A549 (cell line): Measurements from ENCODE around the gene ECI1. TPM values are rescaled to one million over a fixed set of nuclear protein-coding genes. Genes with fewer than 3 reads are reported as not detected.

ENCODE experiments used
- ATAC-seq, 2 experiments: fragments of 200-7000 bp in 1 of 2; fragments of >200 bp in 1 of 2; cut with Nextera tagmentation in 1 of 2; cut with Tn5 transposase in 1 of 2; 3 replicates each; pipeline versions ENCODE4 v1.8.0 to v1.9.1; 2018 to 2020; ENCODE audit warnings: mild to moderate bottlenecking in 1 of 2, moderate library complexity in 1 of 2
- CTCF ChIA-PET: fragments of 300-600 bp; sonication (Branson Sonifier 250); formaldehyde crosslinking; extraction: SDS; loops from one replicate; lab custom pipeline; 2021; ENCODE audit warnings: antibody characterized with exemption, inconsistent platforms; lab: Yijun Ruan, JAX
- POLR2A ChIA-PET: fragments of 350-600 bp; formaldehyde crosslinking; extraction: SDS; loops from one replicate; lab custom pipeline; 2021; ENCODE audit warnings: antibody characterized with exemption, inconsistent platforms; lab: Yijun Ruan, JAX
- DNase-seq, 2 experiments: peaks; one replicate each; pipeline versions ENCODE4 v3.0.0 to v3.0.0-alpha.2; 2011 to 2016; ENCODE audit warnings: low read depth in 1 of 2, low spot score in 1 of 2
- FAIRE-seq: peaks from 2 replicates; lab custom pipeline; 2011; peaks lifted over from hg19 to GRCh38; lab: Jason Lieb, UNC
- H3K27ac ChIP-seq, 2 experiments: fragments of >200 bp; sonication (Bioruptor Twin); formaldehyde crosslinking; 3 replicates each; pipeline ENCODE4 v1.5.1; 2016 to 2017
- H3K4me1 ChIP-seq: fragments of >200 bp; sonication (Bioruptor Twin); formaldehyde crosslinking; 3 replicates; pipeline ENCODE4 v1.6.1; 2016
- H3K4me2 ChIP-seq: fragments of >200 bp; sonication (Bioruptor Twin); formaldehyde crosslinking; 3 replicates; pipeline ENCODE4 v1.6.1; 2016
- H3K4me3 ChIP-seq: fragments of >200 bp; sonication (Bioruptor Twin); formaldehyde crosslinking; 3 replicates; pipeline ENCODE4 v1.5.1; 2016
- H3K9me3 ChIP-seq: fragments of >200 bp; sonication (Bioruptor Twin); formaldehyde crosslinking; 3 replicates; pipeline ENCODE4 v1.6.1; 2016
- BHLHE40 ChIP-seq: IDR thresholded peaks from 2 replicates; pipeline ENCODE4 v1.6.1; 2012; ENCODE audit warnings: low read depth, low read length, inconsistent platforms
- CBX2 ChIP-seq: fragments of 200-600 bp; sonication (generic); IDR thresholded peaks from 2 replicates; pipeline ENCODE4 v1.6.1; 2016; ENCODE audit warnings: low read depth, mild to moderate bottlenecking, borderline replicate concordance
- CEBPB ChIP-seq, 2 experiments: fragments of >200 bp in 1 of 2; sonication (Bioruptor Twin) in 1 of 2; formaldehyde crosslinking in 1 of 2; IDR thresholded peaks; 2 replicates each; pipeline ENCODE4 v1.6.1; 2012 to 2016
- CHD4 ChIP-seq: fragments of 200-600 bp; sonication (generic); IDR thresholded peaks from 2 replicates; pipeline ENCODE4 v1.6.1; 2016; ENCODE audit warnings: antibody characterized with exemption, mild to moderate bottlenecking, borderline replicate concordance
- CTCF ChIP-seq: fragments of >200 bp; sonication (Bioruptor Twin); formaldehyde crosslinking; IDR thresholded peaks from 3 replicates; pipeline ENCODE4 v1.5.1; 2016
- E2F6 ChIP-seq: IDR thresholded peaks from 2 replicates; pipeline ENCODE4 v1.6.1; 2012; ENCODE audit warnings: low read depth, borderline replicate concordance
- EHF ChIP-seq: fragments of 250-450 bp; sonication (Bioruptor Pico); IDR thresholded peaks from 2 replicates; pipeline ENCODE4 v1.5.0; 2020; ENCODE audit warnings: mild to moderate bottlenecking
- ELK1 ChIP-seq: fragments of 150-350 bp; IDR thresholded peaks from 2 replicates; pipeline ENCODE4 v1.6.1; 2014; ENCODE audit warnings: low read depth, mild to moderate bottlenecking, low read length
- FOSB ChIP-seq: fragments of 250-450 bp; sonication (Bioruptor Pico); IDR thresholded peaks from 2 replicates; pipeline ENCODE4 v1.5.0; 2020; ENCODE audit warnings: mild to moderate bottlenecking, moderate library complexity
- GATA3 ChIP-seq: IDR thresholded peaks from 2 replicates; pipeline ENCODE4 v1.6.1; 2012; ENCODE audit warnings: borderline replicate concordance
- HEYL ChIP-seq: fragments of 250-450 bp; sonication (Bioruptor Pico); IDR thresholded peaks from 2 replicates; pipeline ENCODE4 v1.8.0; 2021; ENCODE audit warnings: mild to moderate bottlenecking, moderate library complexity
- HOXB5 ChIP-seq: fragments of 250-450 bp; sonication (Bioruptor Pico); IDR thresholded peaks from 2 replicates; pipeline ENCODE4 v1.5.0; 2020; ENCODE audit warnings: mild to moderate bottlenecking, moderate library complexity
- JUNB ChIP-seq: fragments of >200 bp; sonication (Bioruptor Twin); formaldehyde crosslinking; IDR thresholded peaks from 2 replicates; pipeline ENCODE4 v1.6.1; 2016
- KDM1A ChIP-seq: fragments of 200-600 bp; sonication (generic); IDR thresholded peaks from 2 replicates; pipeline ENCODE4 v1.6.1; 2016; ENCODE audit warnings: low read depth, mild to moderate bottlenecking
- KDM5A ChIP-seq: fragments of 200-600 bp; sonication (generic); IDR thresholded peaks from 2 replicates; pipeline ENCODE4 v1.6.1; 2016; ENCODE audit warnings: antibody characterized with exemption, mild to moderate bottlenecking
- MAX ChIP-seq: IDR thresholded peaks from 2 replicates; pipeline ENCODE4 v1.6.1; 2012
- NPAS2 ChIP-seq: fragments of 250-450 bp; sonication (Bioruptor Pico); IDR thresholded peaks from 2 replicates; pipeline ENCODE4 v1.8.0; 2022; ENCODE audit warnings: mild to moderate bottlenecking, moderate library complexity, borderline replicate concordance
- PBX3 ChIP-seq: IDR thresholded peaks from 2 replicates; pipeline ENCODE4 v1.6.1; 2012
- PHF8 ChIP-seq: fragments of 200-600 bp; sonication (generic); IDR thresholded peaks from 2 replicates; pipeline ENCODE4 v1.6.1; 2016; ENCODE audit warnings: low read depth, mild to moderate bottlenecking, antibody characterized with exemption, moderate library complexity, borderline replicate concordance
- POLR2A ChIP-seq: IDR thresholded peaks from 2 replicates; pipeline ENCODE4 v1.6.1; 2012; ENCODE audit warnings: mild to moderate bottlenecking, low read length
- REST ChIP-seq: fragments of 200-600 bp; sonication (generic); IDR thresholded peaks from 2 replicates; pipeline ENCODE4 v1.6.1; 2016; ENCODE audit warnings: antibody characterized with exemption, mild to moderate bottlenecking, moderate library complexity
- RFX5 ChIP-seq: fragments of 450-650 bp; IDR thresholded peaks from 2 replicates; pipeline ENCODE4 v1.7.1; 2014; ENCODE audit warnings: antibody characterized with exemption, mild to moderate bottlenecking, moderate library complexity
- SREBF2 ChIP-seq: fragments of 450-650 bp; IDR thresholded peaks from 2 replicates; pipeline ENCODE4 v1.6.1; 2014; ENCODE audit warnings: mild to moderate bottlenecking, moderate library complexity
- TFCP2L1 ChIP-seq: fragments of 250-450 bp; sonication (Bioruptor Pico); IDR thresholded peaks from 2 replicates; pipeline ENCODE4 v1.5.0; 2021; ENCODE audit warnings: mild to moderate bottlenecking
- TP53 ChIP-seq: fragments of 250-450 bp; sonication (Bioruptor Pico); IDR thresholded peaks from 2 replicates; pipeline ENCODE4 v1.5.0; 2021; ENCODE audit warnings: mild to moderate bottlenecking, moderate library complexity
- USF2 ChIP-seq: fragments of 450-650 bp; IDR thresholded peaks from 2 replicates; pipeline ENCODE4 v1.6.1; 2014; ENCODE audit warnings: antibody characterized with exemption
- ZNF302 ChIP-seq: fragments of 250-450 bp; sonication (Bioruptor Pico); IDR thresholded peaks from 2 replicates; pipeline ENCODE4 v1.9.0; 2021; ENCODE audit warnings: inconsistent platforms, mild to moderate bottlenecking, moderate library complexity
- ZSCAN20 ChIP-seq: fragments of 250-450 bp; sonication (Bioruptor Pico); IDR thresholded peaks from 2 replicates; pipeline ENCODE4 v1.8.0; 2022; ENCODE audit warnings: mild to moderate bottlenecking, moderate library complexity
- WGBS: methylation state at CpG from one replicate; pipeline ENCODE4 v1.1.6; 2017; ENCODE audit errors: missing lambda C conversion rate; 5-methylcytosine and 5-hydroxymethylcytosine counted together
- polyA plus RNA-seq, 4 experiments: library from polyadenylated mRNA; depleted of rRNA in 3 of 4; stranded (reverse); fragments of >200 nt; fragmentation: RNase III in 1 of 4; extraction: RNeasy Plus Mini Kit Qiagen cat#74134 plus additional on column Dnase treatment in 1 of 4; gene quantifications; 2 replicates in 3 of 4; 3 replicates in 1 of 4; pipeline ENCODE4 v1.2.3, GENCODE V29; 2011 to 2017

ECI1 gene
- polyA plus RNA-seq, 2 of the 4 experiments (the other 2 are of a cell fraction) = 41.5 to 47.9 TPM

- FAIRE-seq = no peak
- Histone ChIP-seq H3K4me3 (peak overlapping the region; percentile 58), H3K4me1 (peaks cover 18% of the 10 kb centered on the region), H3K27ac (peak overlapping the region; percentile 54 to 86; a peak in 4 of 6 replicates), H3K9me3 (no peaks in the 10 kb centered on the region), H3K4me2 (peak overlapping the region; percentile 97)
- CTCF ChIA-PET = interaction anchor here (0.5 to 5.0 kb wide), 3 partner anchors 20 to 217 kb away, joined by 3 to 33 read pairs (median 4); partner anchors contain the start of gene ECI1
- 77% methylated on average over 16 of the region's 32 CpGs for WGBS
- POLR2A ChIA-PET = interaction anchor here (1.5 kb wide), 1 partner anchor 42 kb away, joined by 3 read pairs; the partner anchor contains the start of gene TRAF7
- TF ChIP-seq ELK1 = no peak
- TF ChIP-seq POLR2A = no peak
- TF ChIP-seq EHF (CRISPR knock-in tag) = no peak
- no peak for TF ChIP-seq HEYL (CRISPR knock-in tag)
- no peak for TF ChIP-seq TFCP2L1 (CRISPR knock-in tag)
- TF ChIP-seq PHF8 = no peak
- TF ChIP-seq CTCF = no peak
- no peak for TF ChIP-seq ZNF302 (CRISPR knock-in tag)
- TF ChIP-seq KDM1A = no peak
- no peak for TF ChIP-seq FOSB (CRISPR knock-in tag)
- no peak for TF ChIP-seq SREBF2
- no peak for TF ChIP-seq RFX5
- no peak for TF ChIP-seq GATA3
- TF ChIP-seq MAX = no peak
- no peak for TF ChIP-seq HOXB5 (CRISPR knock-in tag)
- TF ChIP-seq PBX3 = no peak
- no peak for TF ChIP-seq TP53 (CRISPR knock-in tag)
- no peak for TF ChIP-seq CEBPB (IDR thresholded peaks at IDR 0.05)
- TF ChIP-seq KDM5A = no peak
- no peak for ATAC-seq
- DNase-seq = no peak
These were observed 54.3 kb downstream of the ECI1 start for GRCh38 chr16:2196981-2197511.

- Histone ChIP-seq H3K9me3 (no peaks in the 10 kb centered on the region), H3K4me2 (peak within 1 kb of the TSS; percentile 97), H3K4me1 (peaks cover 18% of the 10 kb centered on the region), H3K27ac (peak within 1 kb of the TSS; percentile 56 to 86), H3K4me3 (peak within 1 kb of the TSS; percentile 58)
- ATAC-seq (peak in 1 of 2 experiments; percentile 42; a peak in 3 of 6 replicates), DNase-seq (no peak), FAIRE-seq (no peak)
- WGBS = no CpG with 5 or more reads among the region's 129 CpGs
- CTCF ChIA-PET = interaction anchor here (0.5 to 5.0 kb wide), 8 partner anchors 11 to 304 kb away, joined by 3 to 33 read pairs (median 14); partner anchors contain the start of genes BRICD5 and ECI1
- POLR2A ChIA-PET = interaction anchor here (0.6 to 2.0 kb wide), 3 partner anchors 30 to 41 kb away, joined by 3 to 17 read pairs (median 5); partner anchors contain the start of gene TRAF7
- TF ChIP-seq ZSCAN20 (no peak), TFCP2L1 (CRISPR knock-in tag) (no peak), NPAS2 (no peak), E2F6 (no peak), CBX2 (no peak), JUNB (no peak), REST (no peak), BHLHE40 (no peak), USF2 (no peak), CHD4 (no peak)
These were observed 55.0 kb downstream of the ECI1 start, which contains the start of gene CASKIN1 for GRCh38 chr16:2196162-2196980. Gene CASKIN1, minus strand, starts transcription at chr16:2196605. Its CDS starts 173 bp downstream, at chr16:2196432.
